HG03064 (cell line): Measurements from ENCODE around the gene CDH26.

ENCODE experiments used
- ATAC-seq: cut with Tn5 transposase; IDR thresholded peaks from one replicate; pipeline ENCODE4 v1.9.1; 2021; ENCODE audit warnings: low read depth; ENCODE audit not compliant: unreplicated experiment

The CDH26 gene

DNA sequence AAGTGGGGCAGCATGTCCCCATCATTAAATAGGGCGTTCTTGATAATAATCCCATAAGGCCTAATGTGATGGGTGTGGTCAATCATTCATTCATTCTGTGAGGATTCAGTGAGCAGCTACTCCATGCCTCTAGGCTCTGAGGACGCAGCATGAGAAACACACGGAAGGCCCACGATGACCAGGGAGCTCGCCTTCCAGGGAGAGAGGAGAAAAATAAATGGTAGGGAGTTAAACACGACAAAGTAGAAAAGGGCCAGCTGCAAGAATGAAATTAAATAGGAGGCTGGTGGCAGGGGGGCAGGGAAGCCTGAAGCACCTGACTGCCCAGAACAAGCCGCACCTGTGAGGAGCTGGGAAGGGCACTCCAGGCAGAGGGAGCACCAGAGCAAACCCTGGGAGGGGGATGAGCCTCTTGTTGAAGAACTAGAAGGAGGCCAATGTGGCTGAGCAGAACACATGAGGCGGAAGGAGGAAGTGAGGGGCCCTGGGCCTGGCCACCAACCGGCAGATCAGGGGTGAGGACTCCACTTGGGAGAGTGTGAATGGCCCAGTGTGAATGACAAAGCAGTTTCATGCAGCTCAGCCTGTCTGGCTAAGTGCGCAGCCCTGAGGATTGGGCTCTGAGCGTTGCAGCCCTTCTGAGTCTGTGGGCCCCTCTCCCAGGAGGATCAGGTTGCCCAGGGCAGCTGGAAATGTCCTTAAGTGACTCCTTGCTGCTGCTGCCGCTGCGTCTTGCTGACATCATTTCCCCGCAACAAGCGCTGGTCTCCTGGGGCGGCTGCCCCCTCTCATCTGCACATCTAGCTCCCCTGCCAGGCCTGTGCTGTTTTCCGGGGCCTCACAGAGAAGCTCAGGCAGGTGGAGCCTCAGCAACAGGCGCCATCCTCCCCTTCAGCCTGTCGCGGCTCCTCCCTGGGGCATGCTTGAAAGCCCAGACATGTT, 99.9 kb downstream of the CDH26 start:
- ATAC-seq, result no peak

DNA sequence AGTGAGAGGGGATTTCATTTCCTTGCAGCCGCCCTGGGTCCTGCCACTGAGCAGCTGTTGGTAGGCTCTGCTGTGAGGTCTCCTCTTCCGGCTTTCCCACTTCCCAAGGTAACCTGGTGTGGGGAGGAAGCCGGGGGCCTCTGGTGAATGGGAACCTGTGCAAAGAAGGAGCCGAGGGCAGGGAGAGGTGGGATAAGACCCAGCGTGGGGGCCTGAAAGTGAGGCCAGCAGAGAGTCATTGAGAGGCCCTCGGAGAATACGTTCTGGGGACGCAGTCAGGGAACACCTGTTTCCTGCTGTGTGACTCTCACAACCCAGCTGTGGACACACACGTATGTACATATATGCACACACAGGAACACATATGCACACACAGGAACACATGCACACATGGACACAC, 100.7 kb downstream of the CDH26 start:
- no peak for ATAC-seq

DNA sequence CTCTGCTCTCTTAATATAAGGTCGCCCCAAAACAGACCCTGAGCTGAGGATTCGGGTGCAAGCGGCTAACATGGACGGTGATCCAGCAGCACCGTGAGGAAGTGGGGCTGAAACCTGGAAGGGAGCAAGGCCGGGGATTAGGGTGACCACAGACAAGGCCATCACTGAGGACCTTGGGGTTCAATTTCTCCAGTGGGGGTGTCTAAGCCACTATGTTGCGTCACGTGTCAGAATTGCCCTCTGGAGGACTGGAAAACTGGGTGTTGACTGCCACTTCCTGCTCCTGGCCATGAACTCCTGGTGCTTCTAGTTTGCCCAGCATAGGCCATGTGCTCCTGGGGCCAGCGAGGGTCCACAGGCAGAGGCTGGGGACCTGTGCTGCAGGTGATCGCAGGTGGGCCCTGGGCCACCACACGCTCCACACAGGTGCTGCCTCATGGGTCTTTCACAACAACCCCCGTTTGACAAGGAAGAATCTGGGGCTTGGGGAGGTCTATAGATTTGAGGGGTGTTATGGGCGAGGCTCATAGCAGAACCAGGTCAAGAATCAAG, 101.9 kb downstream of the CDH26 start:
- no peak for ATAC-seq

DNA sequence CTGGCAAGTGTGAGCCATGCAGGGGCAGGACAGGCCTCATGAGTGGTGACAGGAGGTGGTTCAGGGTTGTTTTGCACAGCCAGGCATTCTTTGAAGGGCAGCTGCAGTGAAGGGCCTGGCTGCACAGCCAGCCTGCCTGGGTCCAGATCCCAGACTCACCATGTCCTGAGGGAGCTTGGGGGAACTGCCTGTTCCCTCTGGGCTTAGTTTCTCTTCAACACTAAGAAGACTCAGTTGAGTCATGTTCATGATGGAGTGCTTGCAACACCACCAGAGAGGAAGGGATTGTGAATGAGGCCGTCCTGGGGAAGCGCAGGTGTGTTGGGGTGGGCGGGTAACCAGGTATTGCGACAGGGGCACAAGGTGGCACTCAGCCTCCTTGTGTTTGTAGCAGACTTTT, 102.4 kb downstream of the CDH26 start:
- ATAC-seq, result no peak

DNA sequence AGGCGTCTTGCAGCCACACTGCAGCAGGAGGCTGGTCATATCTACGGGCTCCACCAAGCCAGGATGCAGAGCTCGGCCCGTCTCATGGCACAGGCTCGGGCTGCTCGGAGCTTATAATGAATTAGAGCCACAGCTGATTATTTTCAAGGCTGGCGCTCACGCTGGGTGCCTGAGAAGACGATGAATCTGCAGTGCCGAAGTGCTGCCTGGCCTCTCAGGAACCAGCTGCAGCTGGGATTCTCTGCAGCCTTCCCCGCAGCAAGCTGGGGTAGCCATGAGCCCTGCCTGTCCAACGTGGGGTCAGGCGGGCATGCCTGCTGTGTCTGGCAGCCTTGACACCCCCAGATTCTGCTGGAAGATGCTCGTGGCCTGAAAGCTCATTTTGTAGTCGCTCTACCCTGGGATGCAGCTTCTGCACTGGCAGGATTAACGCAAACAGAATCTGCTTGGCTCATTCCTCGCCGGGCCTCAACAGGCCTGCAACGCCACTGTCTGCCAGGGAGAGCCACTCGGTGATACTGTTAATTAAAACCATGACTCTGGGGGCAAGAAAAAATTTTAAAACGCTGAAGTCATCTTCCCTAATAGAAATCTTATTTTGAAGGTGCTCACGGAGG, 104.3 kb downstream of the CDH26 start:
- no peak for ATAC-seq

DNA sequence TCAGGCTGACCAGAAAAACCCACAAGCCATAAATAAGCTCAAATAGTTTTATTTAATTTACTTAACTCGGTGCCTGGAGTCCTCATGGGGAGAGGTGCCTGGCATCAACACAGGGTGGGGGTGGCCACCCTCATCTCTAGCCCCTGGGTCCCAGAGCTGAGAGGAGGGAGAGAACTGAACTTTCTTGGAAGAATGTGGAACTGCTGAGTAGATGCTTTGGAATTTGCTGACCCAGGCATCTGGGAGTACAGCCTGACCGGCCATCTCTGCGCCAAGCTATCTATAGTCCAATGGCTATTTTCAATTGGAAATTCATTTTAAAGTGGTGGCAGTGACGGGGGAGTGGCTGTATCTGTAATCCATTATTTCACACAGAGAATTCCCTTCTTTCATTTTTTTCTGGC, 104.8 kb downstream of the CDH26 start:
- no peak for ATAC-seq

DNA sequence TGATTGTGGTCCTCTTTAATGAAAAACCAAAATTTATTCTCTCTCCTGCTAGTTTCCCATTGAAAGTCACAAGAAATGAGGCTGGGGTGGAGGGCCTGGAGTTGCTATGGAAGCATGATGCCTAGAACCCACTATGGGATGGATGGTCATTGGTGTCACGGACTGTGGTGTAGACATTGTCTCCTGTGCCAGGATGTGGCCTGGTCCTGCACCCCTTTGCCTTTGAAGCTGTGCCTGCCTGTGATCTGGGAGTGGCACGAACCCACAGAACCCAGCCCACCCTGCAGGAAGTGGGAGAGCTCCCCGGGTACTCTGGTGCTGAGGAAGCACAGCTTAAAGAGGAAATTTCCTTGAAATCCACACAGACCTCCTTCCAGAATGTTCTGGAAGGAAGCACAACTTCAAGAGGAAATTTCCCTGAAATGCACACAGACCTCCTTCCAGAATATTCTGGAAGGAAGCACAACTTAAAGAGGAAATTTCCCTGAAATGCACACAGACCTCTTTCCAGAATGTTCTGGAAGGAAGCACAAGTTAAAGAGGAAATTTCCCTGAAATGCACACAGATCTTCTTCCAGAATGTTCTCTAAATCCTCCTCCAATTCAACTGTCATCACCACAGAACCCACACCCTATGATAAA, 105.6 kb downstream of the CDH26 start:
- ATAC-seq, result no peak
